Inflammatory macrophage treated with lipopolysaccharide for 1 hour (primary cell): ENCODE measurements around the gene PARP8.
"Not testable (repeated sequence)": the region's sequence is repeated elsewhere in the genome, so short reads cannot be mapped to it uniquely, and the experiment has no call there.

ENCODE experiments used
- DNase-seq, 2 donors: peaks; one replicate each; pipeline ENCODE4 v3.0.0-alpha.2; 2020 to 2022

Gene PARP8

DNA sequence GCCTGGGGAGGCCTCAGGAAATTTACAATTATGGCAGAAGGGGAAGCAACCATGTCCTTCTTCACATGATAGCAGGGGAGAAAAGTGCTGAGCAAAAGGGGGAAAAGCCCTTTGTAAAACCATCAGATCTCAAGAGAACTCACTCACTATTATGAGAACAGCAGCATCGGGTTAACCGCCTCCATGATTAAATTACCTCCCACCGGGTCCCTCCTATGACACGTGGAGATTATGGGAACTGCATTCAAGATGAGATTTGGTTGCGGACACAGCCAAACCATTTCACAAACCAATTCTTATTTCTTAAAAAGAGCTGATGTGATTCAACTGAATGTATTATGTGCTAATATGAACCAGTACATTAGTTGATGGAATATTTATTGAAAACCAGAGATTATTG is 63.9 kb downstream of the PARP8 start:
- DNase-seq, result no peak

DNA sequence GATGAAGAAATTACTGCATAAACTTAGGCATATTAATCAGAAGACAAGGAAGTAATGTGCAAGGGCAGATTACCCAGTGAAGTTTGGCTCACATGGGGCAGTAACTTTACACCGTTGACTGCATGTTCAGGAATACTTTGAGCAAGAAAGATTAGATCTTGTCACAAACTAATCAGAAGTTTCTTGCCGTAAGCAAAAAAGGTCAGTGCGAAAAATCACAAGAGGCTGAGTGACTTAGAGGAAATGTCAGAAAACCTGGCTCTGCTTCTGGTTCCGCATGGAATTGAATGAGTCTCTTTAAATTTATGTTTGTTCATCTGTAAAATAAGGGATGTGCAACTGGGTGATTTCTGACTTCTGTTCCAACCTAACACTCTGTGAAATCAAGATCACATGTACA is 64.4 kb downstream of the PARP8 start:
- DNase-seq, result no peak

DNA sequence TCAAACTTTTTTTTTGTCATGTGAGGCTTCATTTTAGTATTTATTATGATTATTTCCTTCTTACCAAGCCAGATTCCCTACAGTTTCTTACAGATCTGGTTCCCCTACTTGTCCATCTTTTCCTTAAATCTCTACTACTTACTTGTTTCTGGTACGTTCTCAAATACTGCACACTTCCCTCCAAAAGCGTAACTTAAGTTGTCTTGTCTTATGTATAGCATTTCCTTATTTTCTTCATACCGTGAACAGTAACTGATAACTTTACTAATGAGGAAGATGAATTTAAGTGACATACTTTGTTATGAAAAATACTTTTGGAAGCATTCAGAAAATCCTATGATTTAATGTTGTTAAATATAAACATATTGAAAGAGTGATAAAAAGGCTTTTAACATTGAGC is 67.3 kb downstream of the PARP8 start:
- DNase-seq, result peak; percentile 45 to 50

DNA sequence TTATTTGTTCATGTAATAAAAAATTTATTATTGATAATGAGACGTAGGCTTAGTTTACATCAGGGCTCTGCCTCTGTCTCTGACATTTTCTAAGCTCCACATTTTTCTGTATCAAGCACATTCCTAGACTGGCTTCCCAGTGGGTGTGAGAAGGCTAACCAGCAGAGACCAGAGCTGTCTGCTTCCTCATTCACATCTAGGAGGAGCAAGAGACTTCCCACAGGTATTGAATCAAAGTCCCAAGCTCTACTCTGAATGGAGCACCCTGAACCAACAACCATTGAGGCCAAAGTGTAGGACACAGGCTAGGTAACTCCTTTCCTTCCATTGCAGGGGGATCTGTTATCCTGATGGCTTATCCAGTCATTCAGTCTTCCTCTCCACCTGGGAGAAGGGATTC is 72.4 kb downstream of the PARP8 start:
- no peak for DNase-seq

DNA sequence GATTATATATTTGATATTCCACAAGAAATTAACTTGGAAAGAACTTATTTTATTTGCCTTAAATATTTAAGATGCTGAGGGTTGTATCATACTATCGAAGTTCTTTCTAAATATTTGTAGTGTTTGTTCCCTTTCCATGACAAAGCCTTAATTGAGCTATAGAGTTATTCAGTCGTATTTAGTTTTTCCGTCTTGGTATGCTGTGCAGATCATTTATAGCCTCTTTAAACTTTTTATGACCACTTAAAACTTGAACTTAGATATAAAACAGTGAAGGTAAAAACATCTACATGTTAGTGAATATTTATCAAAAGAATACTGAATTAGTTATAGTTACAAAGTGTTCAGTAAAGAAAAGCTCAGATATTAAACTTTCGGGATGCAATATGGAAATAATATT is 74.4 kb downstream of the PARP8 start:
- DNase-seq, result no peak

DNA sequence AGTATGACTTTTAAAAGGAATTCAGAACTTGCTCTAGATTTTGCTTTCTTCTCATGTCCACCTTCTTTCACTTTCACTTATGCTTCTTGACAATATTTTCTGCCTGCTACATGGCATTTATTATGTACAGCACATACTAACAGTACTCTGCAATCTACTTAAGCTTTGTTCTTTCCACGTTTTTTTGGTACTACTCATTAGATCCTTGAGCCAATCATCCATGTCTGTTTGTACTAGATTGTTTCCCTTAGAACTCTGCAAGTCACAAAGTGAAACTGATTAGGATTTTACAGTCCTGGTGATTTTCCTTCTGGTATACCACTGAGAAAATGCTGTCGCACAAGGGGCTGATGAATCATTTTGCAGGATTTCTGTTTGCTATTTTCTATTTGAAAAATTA is 78.3 kb downstream of the PARP8 start:
- peak in 1 of 2 donors; percentile 27 for DNase-seq

GRCh38 chr5:50745221-50745910 is 78.9 kb downstream of the PARP8 start:
- no peak for DNase-seq

- no peak for DNase-seq
Observed at GRCh38 chr5:50749181-50749580, 82.7 kb downstream of the PARP8 start.

DNA sequence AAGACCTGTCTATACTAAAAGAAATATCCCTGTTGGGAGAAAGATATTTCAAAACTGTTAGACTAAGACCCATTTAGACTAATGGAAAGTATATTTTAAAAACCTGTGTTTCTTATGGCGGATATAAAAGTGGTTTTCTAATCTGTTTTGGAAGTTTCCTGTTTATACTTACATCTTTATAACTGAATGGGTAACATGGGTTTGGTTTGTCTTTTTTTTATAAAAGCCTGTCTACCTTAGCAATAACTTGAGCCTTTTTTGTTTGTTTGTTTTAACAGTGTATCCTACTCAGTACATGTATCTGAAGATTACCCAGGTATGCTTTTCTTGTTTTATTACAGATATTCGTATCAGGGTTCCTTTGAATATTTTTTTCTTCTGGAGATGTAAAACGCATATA is 83.4 kb downstream of the PARP8 start:
- no peak for DNase-seq

GRCh38 chr5:50751064-50751657 is 84.7 kb downstream of the PARP8 start:
- DNase-seq, result peak; percentile 52 to 71

- DNase-seq, result no peak
Observed at GRCh38 chr5:50752800-50753199, 86.4 kb downstream of the PARP8 start.

- no peak for DNase-seq
Observed at GRCh38 chr5:50759526-50760270, 93.3 kb downstream of the PARP8 start.

DNA sequence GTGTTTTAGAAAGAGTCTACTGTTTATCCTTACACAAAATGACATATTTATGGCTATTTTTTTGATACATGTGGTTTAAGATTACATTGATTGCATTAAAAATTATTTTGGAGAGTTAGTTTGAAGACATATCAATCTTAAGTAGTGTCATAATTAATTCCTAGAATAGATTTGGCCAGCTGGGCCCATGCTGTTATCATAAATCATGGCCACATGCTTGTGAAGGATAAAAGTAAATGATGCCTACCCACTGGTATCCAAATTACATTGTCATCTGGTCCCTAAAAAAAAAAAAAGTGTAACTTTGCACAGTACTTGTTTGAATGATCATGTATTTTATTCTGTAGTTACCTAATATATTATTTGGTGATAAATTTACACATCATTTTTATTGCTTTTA is 96.9 kb downstream of the PARP8 start:
- DNase-seq, result no peak

DNA sequence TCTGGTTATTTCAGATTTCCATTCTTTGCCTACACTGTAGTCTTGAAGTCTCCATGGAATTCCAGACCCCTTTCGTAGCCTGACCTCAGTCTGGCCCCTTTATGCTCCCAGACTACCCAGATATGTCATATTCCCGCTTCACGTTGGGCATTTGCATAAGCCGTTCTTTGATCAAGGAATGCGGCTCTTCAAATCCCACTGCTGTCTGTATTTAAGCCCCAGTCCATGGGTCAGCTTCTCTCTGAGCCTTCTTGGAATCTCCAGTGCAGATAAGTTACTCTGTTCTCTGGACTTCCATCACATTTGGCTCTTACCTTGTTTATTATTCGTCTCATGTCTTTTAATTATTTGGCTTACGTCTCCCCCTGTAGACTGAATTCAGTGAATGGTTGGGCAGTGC is 97.4 kb downstream of the PARP8 start:
- no peak for DNase-seq

GRCh38 chr5:50766042-50766441 is 99.6 kb downstream of the PARP8 start:
- no peak for DNase-seq

DNA sequence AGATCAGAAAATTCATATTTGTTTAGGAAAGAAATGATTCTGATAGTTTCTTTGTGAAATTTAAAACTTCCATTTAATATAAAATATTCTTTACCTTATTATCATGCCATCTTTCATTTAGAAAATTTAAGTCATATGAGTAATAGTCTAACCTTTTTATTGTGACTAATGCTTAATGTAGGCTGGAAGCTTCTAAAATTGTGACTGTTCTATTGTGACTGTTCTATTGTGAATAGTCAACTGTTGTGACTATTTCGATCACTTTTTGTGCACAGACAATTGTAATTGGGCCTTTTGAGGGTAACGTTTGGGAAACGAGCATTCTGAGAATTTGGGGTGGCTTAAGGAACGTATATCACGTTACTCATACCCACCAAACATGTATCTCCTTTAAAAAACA is 100.0 kb downstream of the PARP8 start:
- no peak for DNase-seq

GRCh38 chr5:50766967-50767366 is 100.5 kb downstream of the PARP8 start:
- no peak for DNase-seq

- no peak for DNase-seq
Observed at GRCh38 chr5:50767588-50767987, 101.2 kb downstream of the PARP8 start.

GRCh38 chr5:50768634-50769033 is 102.2 kb downstream of the PARP8 start:
- no peak for DNase-seq

DNA sequence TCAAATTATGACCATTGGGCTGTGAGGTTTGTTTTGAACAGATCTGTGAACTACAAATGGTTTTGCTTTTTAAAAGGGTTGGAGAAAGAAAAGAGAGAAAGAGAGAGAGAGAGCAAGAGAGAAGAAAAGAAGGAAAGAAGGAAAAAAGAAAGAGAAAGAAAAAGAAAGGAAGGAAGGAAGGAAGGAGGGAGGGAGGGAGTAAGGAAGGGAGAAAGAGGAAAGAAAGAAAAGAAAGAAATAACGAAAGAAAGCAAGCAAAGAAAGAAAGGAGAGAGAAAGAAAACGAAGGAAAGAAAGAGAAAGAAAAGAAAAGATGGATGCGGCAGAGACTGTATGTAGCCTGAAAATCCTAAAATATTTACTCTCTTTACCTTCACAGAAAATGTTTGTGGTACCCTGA is 104.0 kb downstream of the PARP8 start:
- DNase-seq, result no peak

DNA sequence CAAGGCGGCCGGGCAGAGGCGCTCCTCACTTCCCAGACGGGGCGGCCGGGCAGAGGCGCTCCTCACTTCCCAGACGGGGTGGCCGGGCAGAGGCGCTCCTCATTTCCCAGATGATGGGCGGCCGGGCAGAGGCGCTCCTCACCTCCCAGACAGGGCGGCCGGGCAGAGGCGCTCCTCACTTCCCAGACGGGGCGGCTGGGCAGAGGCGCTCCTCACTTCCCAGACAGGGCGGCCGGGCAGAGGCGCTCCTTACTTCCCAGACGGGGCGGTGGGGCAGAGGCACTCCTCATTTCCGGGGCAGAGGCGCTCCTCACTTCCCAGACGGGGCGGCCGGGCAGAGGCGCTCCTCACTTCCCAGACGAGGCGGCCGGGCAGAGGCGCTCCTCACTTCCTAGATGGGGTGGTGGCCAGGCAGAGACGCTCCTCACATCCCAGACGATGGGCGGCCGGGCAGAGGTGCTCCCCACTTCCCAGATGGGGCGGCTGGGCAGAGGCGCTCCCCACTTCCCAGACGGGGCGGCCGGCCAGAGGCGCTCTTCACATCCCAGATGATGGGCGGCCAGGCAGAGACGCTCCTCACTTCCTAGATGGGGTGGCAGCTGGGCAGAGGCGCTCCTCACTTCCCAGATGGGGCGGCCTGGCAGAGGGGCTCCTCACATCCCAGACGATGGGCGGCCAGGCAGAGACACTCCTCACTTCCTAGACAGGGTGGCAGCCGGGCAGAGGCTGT is 108.2 kb downstream of the PARP8 start:
- DNase-seq, result not testable (repeated sequence)

DNA sequence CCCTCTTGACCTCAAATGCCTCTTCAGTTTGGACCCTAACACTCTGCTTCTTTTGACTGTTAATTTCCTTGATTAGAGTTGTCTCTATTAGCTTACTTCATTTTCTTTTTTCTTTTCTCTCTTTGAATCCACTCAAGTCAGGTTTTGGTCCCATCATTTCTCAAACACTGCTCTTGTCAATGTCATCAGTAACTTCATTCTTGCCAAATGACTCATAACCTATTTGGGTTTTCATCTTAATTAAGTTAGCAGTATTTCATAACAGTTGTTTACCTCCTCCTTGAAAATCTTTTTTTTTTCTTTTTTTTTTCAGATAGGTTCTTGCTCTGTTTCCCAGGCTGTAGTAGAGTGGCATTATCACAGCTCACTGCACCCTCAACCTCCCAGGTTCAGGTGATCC is 119.6 kb downstream of the PARP8 start:
- DNase-seq, result no peak

DNA sequence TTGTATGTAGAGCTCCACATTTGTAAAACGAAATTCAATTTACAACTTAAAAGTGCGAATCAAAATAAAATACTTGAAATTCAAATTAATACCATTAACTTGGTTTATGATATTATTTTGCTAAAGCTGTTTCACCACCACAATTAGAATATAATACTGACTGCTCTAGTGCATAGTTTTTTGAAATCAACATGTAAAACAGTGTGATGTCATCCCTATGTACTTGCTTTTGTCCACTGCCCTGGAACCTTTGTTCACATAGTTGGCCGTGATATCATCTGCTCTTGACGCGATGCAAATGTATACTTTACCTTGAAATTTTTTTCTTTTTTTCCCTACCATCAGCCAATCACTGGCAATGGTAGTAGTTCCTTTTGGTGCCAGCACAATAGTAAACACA is 125.4 kb downstream of the PARP8 start:
- no peak for DNase-seq

GRCh38 chr5:50792843-50793242 is 126.4 kb downstream of the PARP8 start:
- DNase-seq, result no peak
